Measurements from ENCODE around the gene RASSF3.
"Not testable (repeated sequence)": the region's sequence is repeated elsewhere in the genome, so short reads cannot be mapped to it uniquely, and the experiment has no call there.

RASSF3 gene

DNA sequence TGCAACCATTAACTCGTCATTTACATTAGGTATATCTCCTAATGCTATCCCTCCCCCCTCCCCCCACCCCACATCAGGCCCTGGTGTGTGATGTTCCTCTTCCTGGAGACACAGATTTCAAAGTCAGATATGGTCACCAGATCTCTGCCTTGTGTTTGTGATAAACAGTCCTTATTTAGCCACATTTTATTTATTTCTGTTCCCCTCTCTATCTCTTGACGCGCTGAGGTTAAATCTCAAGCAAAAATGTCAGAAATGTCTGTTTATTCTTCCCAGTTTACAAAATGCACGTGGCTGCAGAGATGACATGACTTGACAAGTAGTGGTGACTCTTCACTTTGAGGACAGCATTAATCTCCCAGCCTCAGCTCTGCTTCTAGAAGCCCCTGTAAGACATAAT lies 11.5 kb upstream of the RASSF3 start:
- DNase-seq, result no peak

DNA sequence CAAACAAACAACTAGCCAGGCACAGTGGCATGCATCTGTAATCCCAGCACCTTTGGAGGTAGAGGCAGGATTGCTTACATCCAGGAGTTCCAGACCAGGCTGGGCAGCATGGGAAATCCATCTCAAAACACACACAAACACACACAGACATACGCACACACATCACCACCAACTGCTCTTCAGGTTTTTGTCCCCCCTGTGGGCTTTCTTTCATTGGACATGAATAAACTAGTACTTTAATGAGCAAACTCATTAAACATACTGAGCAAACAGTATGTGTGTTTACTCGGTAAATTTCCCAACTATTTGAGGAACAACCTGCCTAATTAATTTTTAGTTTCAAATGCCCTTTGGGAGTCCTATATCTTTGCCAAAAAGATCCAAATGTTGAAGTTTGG lies 10.1 kb upstream of the RASSF3 start:
- DNase-seq, result no peak

DNA sequence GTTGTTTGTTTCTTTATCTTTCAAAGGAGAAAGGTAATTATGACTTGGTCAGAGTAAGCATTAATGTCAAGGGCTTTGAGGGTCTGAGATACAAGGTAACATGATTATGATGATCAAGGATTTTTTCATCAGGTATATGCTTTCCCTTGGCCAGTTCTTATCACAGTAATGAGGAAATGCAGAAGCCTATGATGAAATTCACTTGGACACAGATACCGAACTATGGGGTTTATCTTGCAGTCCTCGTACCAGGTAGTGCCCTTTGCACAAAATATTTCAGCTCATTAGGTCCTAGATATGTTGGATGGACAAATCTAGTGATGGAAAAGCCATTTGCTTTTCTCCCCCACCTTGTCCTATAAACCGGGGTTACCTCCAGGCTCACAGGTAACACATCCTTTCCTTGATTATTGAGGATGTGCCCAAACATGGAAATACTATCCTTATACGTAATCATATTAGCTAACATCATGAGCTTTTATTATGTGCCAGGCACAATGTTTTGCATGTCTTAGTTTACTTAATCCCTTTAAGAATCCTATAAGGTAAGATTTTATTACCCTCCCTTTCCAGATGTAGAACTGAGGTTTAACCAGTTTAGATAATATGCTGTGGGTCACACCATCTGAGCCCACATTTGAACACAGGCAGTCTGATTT lies 7.0 kb upstream of the RASSF3 start:
- no peak for DNase-seq

DNA sequence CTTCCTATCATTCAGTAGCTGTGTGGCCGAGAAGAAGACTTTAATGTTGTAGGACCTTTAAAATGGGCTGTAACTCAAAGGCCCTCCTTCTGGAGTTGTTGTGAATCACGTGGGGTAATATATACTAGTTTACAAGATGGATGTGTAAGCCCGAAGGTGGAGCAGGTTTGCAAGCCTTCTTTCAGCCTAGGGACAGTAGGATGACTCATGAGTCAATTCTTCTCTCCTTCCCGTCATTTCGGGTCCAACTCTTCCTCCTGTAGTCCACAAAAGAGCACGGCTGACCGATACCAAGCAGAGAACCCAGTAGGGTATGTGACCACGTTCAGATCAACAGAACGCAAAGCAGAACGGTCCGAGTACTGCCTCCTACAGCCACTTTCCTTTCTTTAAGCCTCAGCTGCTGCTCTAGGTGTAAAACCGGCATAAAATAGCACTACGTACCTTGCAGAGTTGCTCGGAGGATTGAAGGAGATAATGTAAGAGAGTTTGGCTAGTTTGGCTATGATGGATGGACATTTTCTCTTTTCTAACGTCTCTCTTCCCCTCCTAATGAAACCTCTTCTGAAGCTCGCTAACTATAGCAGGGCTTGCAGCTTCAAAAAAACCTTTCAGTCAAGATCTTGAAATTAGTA lies 1.3 kb upstream of the RASSF3 start:
- peak; percentile 2 for DNase-seq

DNA sequence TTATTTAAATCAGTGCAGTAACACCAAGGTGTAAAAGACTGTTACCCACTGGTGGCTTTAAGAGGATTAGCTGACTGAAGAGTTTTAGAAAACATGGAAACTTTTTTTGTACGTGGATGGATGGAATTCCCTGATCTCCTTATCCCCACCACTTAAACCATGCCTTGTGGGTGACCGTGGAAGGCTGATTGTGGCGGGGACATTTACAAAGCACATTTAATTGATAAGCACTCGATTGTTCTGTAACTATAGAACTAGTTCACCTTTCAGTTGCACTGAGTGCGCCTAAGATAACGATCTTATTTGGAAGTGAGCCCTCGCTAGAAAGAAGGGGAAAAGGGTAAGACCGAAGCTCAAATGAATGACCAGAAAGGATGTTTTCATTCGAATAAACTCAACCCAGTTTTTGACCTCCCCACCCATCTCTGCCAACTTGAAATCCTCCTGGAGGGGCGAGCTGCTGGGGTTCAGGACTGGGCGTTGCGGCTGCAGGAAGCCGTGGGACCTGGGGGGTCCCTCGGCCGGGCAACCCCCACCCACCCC lies 688 bp upstream of the RASSF3 start:
- no peak for DNase-seq

DNA sequence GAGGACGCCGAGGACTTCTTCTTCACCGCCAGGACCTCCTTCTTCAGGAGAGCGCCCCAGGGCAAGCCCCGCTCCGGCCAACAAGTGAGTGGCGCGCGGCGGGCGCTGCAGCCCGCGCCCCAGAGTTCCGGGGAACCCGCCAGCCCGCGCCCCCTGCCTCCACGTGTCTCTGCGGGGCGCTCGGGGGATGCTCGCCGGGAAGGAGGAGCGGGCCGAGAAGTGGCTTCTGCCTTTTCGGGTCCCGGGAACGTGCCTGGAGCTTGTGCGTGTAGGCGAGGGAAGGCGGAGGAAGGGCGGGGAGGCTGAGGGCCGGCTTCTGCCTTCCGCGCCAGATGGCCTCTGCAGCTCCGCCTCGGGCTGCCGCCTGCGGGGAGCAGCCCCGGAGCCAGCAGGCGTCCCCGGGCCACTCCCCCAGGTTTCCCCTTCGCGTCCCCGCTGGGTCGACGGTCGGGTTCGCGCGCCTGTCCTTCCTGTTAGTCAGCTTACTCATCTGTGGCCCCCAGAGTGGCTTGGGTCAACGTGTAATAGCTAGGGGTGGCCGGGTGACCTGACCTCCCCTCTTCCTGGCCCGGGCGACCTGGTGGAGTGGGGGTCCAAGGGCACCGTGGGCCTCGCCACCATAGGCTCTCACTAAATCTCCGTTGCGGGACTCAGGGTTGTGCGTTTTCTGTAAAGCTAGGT lies 505 bp downstream of the RASSF3 start:
- no peak for DNase-seq

DNA sequence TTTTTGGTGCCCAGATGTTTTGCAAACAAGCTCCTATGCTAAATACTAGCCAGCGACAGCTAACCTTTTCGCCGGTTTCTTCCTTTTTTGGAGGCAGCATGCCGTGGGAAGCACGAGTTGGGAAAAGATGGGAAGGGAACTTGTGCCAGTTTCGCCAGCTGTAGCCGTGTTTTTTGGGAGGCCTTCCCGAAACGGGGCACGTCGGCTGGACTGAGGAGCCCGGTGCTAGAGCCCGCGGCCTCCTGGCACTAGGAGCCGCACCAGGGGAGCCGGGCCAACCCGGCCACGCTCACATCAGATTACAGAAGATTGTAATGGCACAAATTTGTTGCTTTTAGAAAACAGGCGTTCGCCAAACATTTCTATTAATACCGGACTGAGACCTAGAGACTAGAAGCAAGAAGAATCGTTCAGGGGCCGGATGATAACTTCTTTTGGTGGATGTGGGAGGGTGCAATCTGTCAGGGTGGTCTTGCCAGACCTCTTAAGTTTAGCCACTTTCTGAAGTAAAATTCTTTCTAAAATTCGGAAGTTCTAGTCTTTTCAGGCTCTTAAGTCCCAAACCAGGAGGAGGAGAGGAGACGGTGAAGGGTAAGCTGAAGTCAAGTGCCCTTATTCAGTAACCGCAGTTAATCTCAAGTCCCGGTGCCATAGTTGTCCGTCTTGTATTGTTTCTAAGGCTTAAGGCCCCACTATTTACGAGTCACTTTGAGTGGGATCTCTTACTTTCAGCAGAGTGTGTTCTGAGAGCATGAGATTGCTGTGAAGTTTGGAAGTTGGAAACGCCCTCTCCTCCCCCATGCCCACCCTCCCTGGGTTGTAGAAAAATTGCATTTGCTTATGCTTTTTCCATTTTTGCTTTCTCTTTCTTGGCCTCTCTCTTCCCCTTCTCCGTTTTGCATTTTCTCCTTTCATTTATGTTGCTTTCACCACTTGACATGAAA lies 1.3 kb downstream of the RASSF3 start:
- peak; percentile 18 for DNase-seq

DNA sequence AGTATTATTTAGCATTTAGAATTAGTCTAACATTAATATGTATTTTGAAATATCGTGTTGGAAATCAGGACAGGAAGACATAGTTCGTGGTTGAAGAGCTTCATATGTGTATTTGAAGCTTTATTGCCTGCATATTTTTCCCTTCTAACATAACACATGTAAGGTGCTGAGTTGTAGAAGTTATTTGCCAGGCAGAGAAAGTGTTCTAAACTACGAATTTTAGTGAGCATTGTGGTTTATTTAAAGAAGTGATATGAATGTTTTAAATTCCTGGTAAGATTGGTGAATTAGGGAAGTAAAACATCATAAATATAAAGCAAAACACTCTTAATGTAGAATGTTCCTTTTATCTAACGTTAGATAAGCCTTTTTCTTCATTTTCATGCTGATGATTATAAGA lies 2.5 kb downstream of the RASSF3 start:
- no peak for DNase-seq

DNA sequence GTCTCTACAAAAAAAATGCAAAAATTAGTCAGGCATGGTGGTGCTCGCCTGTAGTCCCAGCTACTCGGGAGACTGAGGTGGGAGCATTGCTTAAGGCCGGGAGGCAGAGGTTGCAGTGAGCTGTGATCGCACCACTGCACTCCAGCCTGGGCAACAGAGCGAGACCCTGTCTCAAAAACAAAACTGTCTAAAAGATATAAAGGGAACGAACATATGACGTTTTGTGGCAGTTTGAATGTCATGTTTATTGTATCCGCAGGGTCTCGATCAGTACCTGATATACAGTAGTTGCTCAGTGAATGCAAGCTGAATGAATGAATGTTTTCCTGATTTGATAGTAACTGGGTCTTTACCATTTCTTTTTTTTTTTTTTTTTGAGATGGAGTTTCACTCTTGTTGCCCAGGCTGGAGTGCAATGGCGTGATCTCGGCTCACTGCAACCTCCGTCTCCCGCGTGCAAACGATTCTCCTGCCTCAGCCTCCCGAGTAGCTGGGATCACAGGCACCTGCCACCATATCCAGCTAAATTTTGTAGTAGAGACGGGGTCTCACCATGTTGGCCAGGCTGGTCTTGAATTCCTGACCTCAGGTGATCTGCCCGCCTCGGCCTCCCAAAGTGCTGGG lies 3.6 kb downstream of the RASSF3 start:
- not testable (repeated sequence) for DNase-seq

DNA sequence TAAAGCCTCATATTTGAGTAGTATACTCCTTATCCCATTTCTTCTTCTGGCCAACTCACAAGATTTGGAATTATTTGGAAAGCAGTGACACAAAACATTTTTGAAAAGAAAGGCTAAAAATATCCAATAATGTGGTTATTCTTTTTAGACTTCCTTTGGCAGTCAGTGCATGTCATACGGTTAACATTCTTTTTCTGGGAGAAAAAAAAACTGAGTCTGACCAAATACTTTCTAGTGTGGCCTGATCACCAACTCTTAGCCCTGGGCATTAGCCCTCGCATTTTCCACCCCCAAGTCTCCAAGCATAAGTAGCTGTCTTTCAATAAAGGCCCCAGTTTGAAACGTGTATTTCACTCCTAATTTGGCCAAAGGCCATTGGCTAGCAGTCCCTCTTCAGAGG lies 5.9 kb downstream of the RASSF3 start:
- DNase-seq, result no peak

DNA sequence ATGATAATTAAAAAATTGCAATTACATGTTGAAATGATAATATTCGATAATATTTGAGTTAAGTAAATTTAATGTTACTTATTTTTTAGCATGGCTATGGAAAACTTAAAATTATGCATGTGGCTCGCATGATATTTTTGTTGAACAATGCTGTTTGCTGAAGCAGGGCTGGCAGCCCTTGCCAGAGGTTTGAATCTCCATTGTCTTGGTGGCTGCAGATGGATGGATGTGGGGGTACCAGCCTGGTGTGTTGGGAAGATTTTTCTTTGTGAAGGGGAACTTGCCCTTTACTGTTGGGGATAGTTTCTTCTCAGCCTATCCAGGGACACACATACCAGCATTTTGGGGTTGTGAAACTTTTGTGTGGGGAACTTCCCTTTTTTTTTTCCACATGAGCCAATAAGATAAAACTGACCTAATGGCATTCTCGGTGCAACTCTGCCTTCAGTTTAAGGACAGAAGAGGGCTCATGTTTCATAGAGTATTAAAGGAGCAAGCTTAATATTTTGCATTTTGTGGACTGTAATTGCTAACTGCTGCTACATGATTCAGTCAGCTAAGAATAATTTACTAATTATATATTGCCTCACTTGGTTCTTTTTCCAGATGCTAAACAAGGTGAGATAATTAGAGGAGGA lies 8.8 kb downstream of the RASSF3 start:
- DNase-seq, result no peak

DNA sequence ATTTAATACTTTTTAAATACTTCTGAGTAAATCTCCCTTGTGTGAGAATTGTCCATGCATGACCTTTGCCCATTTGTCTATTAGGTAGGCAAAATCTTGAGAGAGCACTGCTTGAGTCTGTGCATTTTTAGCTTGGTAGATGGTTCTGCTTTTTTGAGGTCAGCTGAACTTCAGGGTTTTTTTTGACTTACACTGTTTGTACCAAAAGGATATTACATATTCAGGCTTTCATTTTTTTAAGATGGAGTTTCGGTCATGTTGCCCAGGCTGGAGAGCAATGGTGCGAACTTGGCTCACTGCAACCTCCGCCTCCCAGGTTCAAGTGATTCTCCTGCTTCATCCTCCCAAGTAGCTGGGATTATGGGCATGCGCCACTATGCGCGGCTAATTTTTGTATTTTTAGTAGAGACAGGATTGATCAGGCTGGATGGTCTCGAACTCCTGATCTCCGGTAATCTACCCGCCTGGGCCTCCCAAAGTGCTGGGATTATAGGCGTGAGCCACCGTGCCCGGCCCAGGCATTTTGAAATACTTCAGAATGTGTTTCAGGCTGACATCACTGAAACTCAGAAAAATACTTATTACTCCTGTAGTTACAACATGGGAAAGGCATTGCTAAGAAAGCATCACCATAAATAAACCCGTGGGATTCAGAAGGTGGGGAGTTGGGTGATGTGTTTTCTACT lies 11.1 kb downstream of the RASSF3 start:
- no peak for DNase-seq

DNA sequence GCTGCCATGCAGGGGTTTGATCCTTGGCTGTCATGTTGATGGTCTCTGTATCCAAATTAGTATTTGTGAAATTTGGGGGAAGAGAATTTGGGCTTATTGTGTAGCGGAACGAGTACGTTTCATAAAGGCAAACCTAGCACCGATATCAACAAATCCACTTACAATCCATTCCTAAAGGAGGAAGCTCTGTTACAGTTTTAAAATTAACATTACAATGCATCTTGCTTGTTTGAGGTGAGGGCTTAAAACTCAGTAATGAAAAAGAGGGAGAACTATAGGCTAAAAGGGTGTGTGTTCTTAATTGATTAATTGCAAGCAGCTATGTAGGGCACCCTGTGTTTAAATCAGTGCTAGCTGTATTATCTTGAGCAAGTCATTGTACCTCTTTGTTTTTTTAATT lies 13.7 kb downstream of the RASSF3 start:
- no peak for DNase-seq

DNA sequence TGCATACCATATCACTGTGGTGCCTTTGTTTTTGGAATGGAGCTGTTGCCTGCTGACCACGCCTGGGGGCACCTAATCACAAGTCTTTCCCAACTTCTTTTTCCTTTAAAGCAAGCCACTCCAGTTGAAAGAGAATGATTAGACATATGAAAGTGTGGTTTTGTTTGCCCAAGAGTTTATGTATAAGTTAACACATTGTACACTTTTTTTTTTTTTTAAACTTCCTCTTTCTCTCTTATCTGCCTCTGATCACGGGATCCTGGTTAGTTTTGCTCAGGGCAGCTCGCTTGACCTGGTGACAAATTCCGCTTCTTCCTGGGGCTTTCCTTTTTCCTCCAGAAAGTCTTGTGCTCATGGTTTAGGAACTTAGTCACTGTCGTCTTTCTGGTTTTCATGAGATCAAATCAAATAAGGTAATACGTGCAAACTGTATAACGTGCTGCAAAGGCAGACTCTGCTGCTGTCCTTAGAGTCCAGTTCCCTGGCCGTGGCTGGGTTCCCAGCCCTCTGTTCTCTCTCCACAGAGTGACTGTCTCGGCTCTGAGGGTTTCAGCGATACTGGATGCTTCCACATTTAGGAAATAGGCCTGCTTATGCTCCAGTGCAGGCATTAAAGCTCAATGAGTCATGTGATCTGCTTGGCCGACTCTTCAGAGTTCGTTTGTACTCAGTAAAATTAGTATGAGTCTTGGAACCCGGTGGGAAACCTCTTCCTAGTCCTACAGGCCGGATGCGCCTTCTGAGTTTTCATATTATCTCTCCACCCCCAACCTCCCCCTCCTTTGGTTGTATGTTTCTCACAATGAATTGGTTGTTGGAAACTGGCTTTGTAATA lies 15.2 kb downstream of the RASSF3 start:
- DNase-seq, result no peak

DNA sequence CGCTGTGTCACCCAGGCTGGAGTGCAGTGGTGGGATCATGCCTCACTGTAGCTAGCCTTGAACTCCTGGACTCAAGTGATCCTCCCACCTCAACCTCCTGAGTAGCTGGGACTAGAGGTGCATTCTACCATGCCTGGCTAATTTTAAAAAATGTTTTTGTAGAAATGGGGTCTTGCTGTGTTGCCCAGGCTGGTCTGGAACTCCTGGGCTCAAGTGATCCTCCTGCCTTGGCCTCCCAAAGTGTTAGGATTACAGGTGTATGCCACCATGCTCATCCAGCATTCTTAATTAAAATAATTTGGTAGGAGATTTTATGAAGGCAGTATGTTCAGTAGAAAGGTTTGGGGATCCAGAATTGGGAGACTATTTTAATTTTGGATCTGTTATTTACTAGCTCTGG lies 16.3 kb downstream of the RASSF3 start:
- not testable (repeated sequence) for DNase-seq

DNA sequence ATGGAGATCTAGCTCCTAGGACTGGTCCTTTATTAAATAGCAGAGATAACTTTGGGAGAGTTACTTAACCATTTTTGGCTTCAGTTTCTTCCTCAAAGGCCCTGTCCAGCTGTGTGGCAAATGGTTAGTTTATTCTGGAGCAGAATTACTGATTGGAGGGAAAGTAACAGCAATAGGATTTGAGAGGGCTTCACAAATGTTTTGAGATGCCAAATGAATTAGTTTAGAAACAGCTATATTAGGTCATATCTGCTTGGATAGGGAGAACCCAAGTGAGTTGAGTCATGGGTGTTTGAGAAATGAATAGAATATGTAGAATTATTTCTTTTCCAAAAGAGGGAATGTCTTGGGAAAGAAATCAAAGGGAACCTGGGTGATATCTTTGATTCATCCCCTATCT lies 17.5 kb downstream of the RASSF3 start:
- DNase-seq, result no peak

DNA sequence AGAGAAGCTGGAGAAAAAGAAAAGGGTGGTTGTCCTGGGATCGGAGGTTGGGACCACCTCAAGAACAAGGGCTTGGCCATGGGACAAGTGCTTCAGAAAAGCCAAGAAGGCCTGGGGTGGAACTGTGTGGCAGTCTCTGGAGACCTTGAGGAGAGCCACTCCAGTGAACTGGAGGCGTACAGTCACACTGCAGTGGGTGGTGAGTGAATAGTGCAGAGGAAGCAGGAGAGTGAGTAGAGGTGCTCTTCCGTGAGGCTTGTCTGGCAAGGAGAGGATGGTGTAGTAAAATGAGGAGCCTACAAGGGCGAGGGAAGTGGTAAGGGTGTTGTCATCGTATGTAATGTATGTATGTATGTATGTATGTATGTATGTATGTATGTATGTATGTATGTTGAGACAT lies 20.9 kb downstream of the RASSF3 start:
- no peak for DNase-seq

DNA sequence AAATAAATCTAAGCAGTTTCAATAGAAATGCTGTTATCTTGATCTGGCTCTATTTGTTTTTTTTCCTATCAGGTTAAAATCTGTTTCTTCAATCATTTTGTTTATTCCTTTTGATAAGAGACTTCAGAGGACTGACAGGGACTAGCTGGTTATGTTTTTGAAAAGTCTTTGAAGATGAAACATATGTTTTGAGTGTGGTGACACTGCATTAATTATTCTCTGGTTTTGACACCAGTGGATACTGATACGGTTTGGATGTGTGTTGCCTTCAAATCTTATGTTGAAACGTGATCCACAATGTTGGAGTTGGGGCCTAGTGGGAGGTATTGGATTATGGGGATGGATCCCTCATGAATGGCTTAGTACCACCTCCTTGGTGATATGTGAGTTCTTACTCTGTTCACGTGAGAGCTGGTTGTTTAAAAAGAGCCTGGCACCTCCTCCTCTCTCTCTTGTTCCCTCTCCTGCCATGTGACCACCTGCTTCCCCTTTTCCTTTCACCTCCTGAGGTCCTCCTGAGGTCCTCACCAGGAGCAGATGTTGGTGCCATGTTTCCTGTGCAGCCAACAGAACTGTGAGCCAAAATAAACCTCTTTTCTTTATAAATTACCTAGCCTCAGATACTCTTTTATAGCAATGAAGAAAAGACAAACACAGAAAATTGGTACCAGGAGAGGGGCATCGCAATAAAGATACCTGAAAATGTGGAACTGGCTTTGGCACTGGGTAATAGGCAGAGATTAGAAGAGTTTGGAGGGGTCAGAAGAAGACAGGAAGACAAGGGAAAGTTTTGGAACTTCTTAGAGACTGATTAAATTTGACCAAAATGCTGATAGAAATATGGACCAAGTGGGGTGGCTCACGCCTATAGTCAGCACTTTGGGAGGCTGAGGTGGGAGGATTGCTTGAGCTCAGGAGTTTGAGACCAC lies 23.0 kb downstream of the RASSF3 start:
- no peak for DNase-seq

DNA sequence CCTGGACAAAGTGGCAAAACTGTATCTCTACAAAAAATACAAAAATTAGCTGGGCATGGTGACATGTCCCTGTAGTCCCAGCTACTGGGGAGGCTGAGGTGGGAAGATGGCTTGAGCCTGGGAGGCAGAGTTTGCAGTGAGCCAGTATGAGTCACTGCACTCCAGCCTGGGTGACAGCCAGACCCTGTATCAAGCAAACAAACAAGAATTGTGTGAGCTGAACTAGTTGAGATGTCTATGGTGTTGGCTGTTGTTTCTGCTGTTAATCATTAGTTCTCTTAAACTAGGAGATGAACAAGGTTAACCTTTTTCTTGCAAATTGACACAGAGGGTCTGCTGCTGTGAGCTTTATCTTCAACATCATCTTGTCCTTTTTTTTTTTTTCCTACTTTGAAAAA lies 23.6 kb downstream of the RASSF3 start:
- no peak for DNase-seq
